Muscle layer of colon (tissue), 2 donors: ENCODE results near the gene INMT.
A peak's percentile ranks its signal among the peaks of the same experiment; 100 is the strongest.

ENCODE experiments used
- H3K27ac ChIP-seq: one replicate; pipeline ENCODE4 v1.7.0; 2013; ENCODE audit warnings: low read depth, mild to moderate bottlenecking, low read length, moderate library complexity
- H3K27me3 ChIP-seq, 2 donors: one replicate each; pipeline ENCODE4 v1.7.0; 2013; ENCODE audit warnings: low read length in 2 of 2, mild to moderate bottlenecking in 2 of 2; ENCODE audit not compliant: insufficient read depth in 2 of 2, control insufficient read depth in 1 of 2
- H3K36me3 ChIP-seq: one replicate; pipeline ENCODE4 v1.7.0; 2013; ENCODE audit warnings: mild to moderate bottlenecking, low read length; ENCODE audit not compliant: insufficient read depth
- H3K4me1 ChIP-seq: one replicate; pipeline ENCODE4 v1.7.0; 2013; ENCODE audit warnings: mild to moderate bottlenecking, low read length; ENCODE audit not compliant: insufficient read depth
- H3K4me3 ChIP-seq, 2 donors: one replicate each; pipeline ENCODE4 v1.7.0; 2013; ENCODE audit warnings: low read length in 2 of 2, low read depth in 1 of 2, mild to moderate bottlenecking in 1 of 2, moderate library complexity in 1 of 2
- H3K9ac ChIP-seq: one replicate; pipeline ENCODE4 v1.7.0; 2013; ENCODE audit warnings: low read length
- H3K9me3 ChIP-seq: one replicate; pipeline ENCODE4 v1.7.0; 2013; ENCODE audit warnings: mild to moderate bottlenecking, low read length
- donor health status: abdominal sarcoma.
- donor health status: Adenocarcinoma of cecum.

Gene INMT

DNA sequence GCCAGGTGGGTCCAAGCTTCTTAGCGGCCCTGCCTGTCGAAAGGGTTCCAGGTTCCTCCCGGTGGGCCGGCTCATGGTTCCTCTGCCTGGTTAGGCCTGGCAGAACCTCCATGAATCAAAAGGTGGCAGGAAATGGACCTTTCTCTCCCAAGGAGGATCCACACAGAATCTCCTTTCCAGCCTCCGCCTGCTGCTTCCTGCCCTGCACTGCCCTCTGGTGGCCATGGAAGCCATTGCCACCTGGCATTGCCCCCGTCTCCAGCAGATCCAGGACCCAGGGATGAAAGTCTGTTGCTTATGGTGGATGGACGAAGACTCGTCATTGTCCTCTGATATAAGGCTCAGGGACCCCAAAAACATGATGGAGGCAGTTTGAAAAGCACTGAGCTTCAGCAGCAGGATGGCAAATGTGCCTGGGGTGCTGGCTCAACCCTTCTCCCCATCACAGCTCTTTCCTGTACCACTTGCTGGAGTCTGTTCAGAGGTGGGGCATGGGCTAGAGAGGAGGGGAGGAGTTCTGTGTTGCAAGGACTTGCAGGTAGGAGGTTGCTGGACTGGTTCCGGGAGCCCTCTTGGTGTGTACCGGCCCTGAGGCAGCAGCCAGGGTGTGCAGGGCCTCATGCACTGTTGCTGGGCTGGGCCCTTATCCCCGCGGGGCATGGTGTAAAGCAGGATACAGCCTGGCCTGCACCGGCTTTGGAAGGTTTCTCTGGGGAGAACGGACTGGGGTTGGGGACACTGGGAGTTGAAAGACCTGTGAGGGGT lies 11.3 kb upstream of the INMT start:
- H3K27ac ChIP-seq, result no peak overlapping the region
- H3K4me1 ChIP-seq, result peaks cover 5% of the 10 kb centered on the region
- H3K4me3 ChIP-seq, result no peak overlapping the region
- H3K9me3 ChIP-seq, result no peaks in the 10 kb centered on the region
- no peaks in the 10 kb centered on the region for H3K27me3 ChIP-seq
- H3K36me3 ChIP-seq, result no peaks in the 10 kb centered on the region
- no peak overlapping the region for H3K9ac ChIP-seq

DNA sequence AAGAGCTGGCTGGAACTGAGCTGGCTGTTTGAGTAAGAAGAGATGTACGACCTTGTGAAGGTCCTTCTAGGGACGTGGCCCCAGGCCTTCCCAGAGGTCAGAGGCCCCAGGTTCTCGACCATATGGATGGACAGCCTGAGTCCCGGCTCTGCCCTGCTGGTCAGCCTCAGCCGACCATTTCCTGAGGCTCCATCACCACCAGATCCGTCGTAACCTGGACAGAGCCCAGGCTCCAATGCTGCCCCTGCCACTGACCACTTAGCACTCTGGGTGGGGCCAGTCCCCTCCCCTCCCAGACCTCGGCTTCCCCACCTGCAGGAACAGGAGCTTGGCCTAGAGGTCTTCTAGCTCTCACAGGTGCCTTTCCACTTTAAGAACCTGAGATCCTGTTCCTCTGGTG lies 10.6 kb upstream of the INMT start:
- Histone ChIP-seq H3K9ac (no peak overlapping the region), H3K4me1 (peaks cover 5% of the 10 kb centered on the region), H3K27me3 (no peaks in the 10 kb centered on the region), H3K9me3 (no peaks in the 10 kb centered on the region), H3K36me3 (no peaks in the 10 kb centered on the region), H3K4me3 (no peak overlapping the region), H3K27ac (no peak overlapping the region)

DNA sequence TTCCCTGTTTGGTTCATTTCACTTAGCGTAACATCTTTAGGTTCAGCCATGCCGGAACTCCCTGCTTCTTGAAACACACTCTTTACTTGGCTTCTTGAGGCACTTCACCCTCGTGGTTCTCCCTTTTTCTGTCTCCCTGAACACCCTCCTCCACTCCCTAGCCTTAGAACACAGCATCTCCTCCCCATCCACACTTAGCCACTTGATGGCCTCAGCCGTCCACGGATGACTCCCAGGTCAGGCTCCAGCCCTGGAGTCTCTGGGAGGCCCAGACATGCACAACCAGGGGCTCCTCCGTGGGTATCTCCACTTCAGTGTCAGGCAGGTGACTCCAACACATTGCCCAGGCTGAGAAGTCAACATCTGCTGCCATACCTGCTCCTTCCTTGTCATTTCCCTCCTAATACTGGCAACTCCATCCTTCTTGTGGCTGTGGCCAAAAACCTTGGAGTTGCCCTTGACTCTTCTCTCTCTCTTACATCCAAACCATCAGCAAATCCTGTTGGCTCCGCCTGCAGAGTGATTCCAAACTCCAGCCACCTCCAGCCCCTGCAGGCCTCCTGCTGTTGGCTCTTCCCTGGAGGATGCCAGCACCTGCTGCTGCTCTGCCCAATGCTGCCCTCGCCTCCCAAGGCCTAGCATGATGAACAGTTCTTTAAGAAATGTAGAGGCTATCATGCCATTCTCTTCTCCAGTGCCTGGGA lies 8.4 kb upstream of the INMT start:
- Histone ChIP-seq H3K27ac (no peak overlapping the region), H3K27me3 (no peaks in the 10 kb centered on the region), H3K9ac (no peak overlapping the region), H3K4me1 (peaks cover 5% of the 10 kb centered on the region), H3K4me3 (no peak overlapping the region), H3K9me3 (no peaks in the 10 kb centered on the region), H3K36me3 (no peaks in the 10 kb centered on the region)

DNA sequence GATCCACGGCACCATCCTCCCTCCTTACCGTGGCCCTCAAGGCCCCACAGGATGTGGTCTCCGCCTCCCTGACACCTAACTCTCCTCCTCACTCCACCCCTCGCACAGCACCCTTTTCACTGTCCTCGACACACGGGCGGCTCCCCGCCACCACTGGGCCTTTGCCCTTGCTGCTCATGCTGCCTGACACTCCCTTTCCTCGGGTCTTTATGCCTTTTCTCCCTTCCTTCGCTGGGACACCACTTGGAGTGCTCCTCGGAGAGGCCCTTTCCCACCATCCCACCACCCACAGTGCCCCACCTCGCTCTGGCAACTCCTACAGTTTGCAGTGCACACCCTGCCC lies 7.9 kb upstream of the INMT start:
- Histone ChIP-seq H3K4me1 (peaks cover 5% of the 10 kb centered on the region), H3K27me3 (no peaks in the 10 kb centered on the region), H3K27ac (no peak overlapping the region), H3K4me3 (no peak overlapping the region), H3K36me3 (no peaks in the 10 kb centered on the region), H3K9ac (no peak overlapping the region), H3K9me3 (no peaks in the 10 kb centered on the region)

DNA sequence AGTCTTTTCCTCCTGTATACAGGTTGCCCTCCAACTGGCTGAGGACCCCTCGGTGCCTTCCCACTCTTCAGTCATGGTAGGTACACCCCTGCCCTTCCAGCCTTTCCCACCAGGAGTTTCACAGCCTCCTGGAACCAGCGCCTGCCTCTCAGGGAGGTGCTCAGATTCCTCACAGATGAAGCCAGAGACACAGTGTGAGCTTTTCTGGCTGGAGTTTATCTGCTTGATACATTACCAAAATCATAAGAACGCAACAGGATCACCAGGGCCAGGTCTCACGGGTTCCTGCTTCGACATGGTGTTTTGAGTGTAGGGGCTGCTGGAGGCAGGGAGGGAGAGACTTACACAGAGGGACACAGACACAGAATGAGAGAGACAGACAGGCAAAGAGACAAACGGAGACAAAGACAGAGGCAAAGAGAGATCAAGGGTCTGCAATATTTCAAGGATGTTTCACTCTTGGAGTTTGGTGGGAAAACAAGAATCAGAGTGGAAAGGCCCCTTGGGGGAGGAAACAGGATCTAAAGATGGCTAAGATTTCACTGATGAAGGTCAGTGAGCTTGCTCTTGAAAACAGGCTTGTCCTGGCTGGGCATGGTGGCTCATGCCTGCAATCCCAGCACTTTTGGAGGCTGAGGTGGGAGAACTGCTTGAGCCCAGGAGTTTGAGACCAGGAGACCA lies 6.5 kb upstream of the INMT start:
- no peak overlapping the region for H3K27ac ChIP-seq

DNA sequence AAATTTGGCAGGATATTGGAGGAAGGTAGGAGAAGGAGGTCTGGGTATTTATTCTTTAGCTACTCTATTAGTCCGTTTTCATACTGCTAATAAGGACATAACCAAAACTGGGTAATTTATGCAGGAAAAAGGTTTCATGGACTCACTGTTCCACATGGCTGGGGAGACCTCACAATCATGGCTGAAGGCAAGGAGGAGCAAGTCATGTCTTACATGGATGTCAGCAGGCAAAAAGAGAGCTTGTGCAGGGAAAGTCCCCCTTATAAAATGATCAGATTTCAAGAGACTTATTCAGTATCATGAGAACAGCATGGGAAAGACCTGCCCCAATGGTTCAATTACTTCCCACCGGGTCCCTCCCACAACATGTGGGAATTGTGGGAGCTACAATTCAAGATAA lies 1.9 kb upstream of the INMT start:
- H3K9me3 ChIP-seq, result no peaks in the 10 kb centered on the region
- H3K27me3 ChIP-seq, result no peaks in the 10 kb centered on the region
- H3K4me1 ChIP-seq, result peaks cover 36% of the 10 kb centered on the region
- H3K9ac ChIP-seq, result no peak overlapping the region
- H3K4me3 ChIP-seq, result no peak overlapping the region
- no peaks in the 10 kb centered on the region for H3K36me3 ChIP-seq
- no peak overlapping the region for H3K27ac ChIP-seq

More for the DNA sequence above, 6.5 kb upstream of the INMT start:
- no peaks in the 10 kb centered on the region for H3K9me3 ChIP-seq
- no peak overlapping the region for H3K4me3 ChIP-seq
- peaks cover 8% of the 10 kb centered on the region for H3K4me1 ChIP-seq
- H3K27me3 ChIP-seq, result no peaks in the 10 kb centered on the region
- no peaks in the 10 kb centered on the region for H3K36me3 ChIP-seq
- no peak overlapping the region for H3K9ac ChIP-seq

DNA sequence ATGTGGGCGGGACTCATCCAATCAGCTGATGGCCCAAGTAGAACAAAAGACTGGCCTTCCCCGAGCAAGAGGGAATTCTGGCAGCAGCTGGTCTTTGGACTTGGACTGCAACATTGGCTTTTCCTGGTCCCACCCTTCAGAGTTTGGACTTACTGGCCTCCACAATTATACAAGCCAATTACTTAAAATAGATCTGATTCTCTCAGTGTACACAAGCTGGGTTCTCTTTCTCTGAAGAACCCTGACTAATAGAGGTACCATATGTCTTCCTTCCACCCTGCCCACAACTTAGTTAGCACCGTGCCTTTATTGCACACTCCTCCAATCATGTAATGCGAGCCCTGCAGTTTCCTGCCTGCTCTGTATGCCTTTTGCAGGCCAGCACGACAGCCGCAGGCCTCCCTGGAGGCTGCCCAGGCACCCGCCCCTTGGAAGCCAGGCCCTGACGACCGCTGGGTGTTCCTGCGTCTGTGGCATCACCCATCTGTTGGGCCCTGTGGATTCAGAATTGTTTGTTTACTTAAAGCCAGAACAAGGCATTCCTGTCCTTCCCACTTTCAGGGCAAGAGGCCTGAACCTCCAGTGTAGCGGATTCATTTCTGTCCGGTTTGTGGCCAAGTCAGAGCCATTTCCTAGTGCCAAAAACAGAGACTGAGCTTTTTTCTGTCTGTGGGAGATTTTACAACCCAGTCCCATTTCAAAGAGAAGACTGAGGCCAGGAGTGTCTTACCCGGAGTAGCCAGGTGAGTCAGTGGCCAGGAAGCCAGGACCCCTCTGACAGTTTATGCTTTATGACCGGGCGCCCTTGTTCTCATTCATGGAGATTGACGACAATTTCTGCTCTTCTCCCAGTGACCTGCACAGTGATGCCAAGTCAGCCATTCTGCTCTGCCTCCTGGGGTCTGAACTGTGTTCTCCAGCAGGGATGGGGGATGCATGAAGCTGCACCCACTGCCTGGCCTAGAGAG lies 968 bp upstream of the INMT start:
- Histone ChIP-seq H3K9ac (no peak overlapping the region), H3K36me3 (no peaks in the 10 kb centered on the region), H3K27ac (peak overlapping the region; percentile 63), H3K9me3 (no peaks in the 10 kb centered on the region), H3K27me3 (no peaks in the 10 kb centered on the region), H3K4me1 (peaks cover 36% of the 10 kb centered on the region), H3K4me3 (peak overlapping the region; percentile 24 to 61)

DNA sequence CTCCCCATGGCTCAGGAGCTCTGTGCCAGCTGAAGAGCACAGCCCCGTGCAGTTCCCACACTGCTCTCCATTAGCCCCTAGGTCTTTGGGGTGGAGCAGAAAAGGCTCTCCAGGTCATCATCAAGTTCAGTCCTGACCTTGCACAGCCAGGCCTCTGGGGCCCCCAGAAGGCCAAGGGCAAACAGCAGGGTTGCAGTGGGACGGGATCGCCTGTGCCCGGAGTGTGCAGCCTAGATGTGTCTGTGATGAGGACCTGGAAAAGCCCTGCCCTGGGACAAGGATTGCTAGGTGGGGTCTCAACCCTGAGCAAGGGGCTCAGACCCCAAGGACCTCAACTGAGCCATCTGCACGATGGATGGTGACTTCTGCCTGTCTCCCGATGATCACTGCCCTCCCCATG lies 549 bp downstream of the INMT start:
- no peaks in the 10 kb centered on the region for H3K36me3 ChIP-seq
- H3K4me1 ChIP-seq, result peaks cover 44% of the 10 kb centered on the region
- peak overlapping the region in 1 of 2 donors; percentile 61 for H3K4me3 ChIP-seq
- H3K27me3 ChIP-seq, result no peaks in the 10 kb centered on the region
- no peaks in the 10 kb centered on the region for H3K9me3 ChIP-seq
- H3K9ac ChIP-seq, result peak overlapping the region; percentile 21
- H3K27ac ChIP-seq, result peak overlapping the region; percentile 71

DNA sequence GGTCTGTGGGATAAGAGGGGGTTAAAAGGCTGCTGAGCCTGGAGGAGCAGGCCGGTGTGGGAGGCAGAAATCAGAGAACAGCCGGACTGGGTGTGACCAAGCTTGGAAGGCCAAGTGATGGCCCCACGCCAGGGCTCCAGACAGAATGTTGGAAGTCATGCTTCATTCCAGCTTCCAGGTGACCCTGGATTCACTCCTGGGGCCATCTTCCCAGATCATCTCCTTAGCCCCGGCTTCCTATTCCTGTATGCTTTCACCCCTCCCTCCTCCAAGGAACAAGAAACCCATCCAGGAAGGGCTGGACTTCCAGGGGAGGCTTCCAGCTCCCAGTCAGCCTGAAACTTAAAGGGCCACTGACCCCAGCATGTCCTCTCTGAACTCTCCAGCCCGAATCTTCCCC lies 1.0 kb downstream of the INMT start:
- peak overlapping the region; percentile 71 for H3K27ac ChIP-seq
- H3K36me3 ChIP-seq, result no peaks in the 10 kb centered on the region
- no peaks in the 10 kb centered on the region for H3K9me3 ChIP-seq
- peak overlapping the region in 1 of 2 donors; percentile 61 for H3K4me3 ChIP-seq
- H3K27me3 ChIP-seq, result no peaks in the 10 kb centered on the region
- peaks cover 47% of the 10 kb centered on the region for H3K4me1 ChIP-seq
- peak overlapping the region; percentile 21 for H3K9ac ChIP-seq

DNA sequence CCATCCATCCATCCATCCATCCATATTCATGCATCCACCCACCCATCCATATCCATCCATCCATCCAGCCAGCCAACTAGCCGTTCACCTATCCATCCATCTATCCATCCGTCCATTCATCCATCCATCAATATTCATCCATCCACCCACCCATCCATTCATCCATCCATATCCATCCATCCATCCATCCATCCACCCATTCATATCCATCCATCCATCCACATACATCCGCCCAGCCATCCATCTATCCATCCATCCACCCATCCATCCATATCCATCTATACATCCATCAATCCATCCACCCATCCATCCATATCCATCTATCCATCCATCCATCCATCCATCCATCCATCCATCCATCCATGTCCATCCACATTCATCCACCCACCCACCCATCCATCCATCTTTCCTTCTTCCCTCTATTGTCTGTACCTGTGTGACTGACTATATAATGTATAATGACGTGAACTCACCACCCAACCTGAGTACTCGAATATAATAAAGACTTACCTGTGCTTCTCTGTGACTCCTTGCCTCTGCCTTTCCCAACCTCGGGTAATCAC lies 2.5 kb downstream of the INMT start:
- Histone ChIP-seq H3K9ac (no peak overlapping the region), H3K9me3 (no peaks in the 10 kb centered on the region), H3K4me1 (peaks cover 47% of the 10 kb centered on the region), H3K27ac (no peak overlapping the region), H3K36me3 (no peaks in the 10 kb centered on the region), H3K27me3 (no peaks in the 10 kb centered on the region), H3K4me3 (no peak overlapping the region)
